GM21390 (cell line): ENCODE measurements around the gene TCHHL1.

Experiments
- ATAC-seq: cut with Tn5 transposase; IDR thresholded peaks from one replicate; pipeline ENCODE4 v1.9.1; 2021; ENCODE audit not compliant: unreplicated experiment

TCHHL1 gene

DNA sequence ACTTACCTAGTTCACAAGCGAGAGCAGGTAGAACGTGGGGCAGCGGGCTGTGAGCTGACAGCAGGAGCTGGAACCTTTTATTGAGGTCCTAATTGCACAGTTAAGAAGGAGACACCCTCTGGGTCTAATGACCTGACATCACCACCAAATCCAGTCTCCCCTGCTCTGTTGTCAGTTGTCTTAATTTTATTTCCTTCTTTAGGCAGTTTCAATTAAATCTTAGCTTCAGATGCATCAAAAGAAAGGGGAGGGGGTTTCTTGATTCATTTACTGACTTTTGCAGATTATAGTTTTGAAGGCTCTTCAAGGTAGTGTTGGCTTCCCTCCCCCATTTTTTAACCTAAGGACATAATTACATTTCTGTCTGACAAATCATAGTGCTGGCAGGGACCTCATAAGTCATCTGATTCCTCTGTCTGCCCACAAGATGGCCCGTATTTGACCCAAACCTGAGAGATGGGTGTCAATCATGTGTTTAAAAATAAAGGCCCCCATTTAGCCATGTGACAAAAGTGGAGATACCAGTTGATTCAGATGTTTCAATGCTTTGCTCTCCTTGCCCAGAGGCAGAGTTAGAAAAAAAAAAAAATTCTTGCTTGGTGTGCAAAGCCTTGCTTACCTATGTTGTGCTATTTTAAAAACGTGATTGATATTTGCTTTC lies at the start of gene TCHHL1:
TCHHL1 (minus strand) TSS at position 51 of the 661 bp plus-strand sequence. CDS start 921 bp downstream, outside the sequence.
- no peak for ATAC-seq

DNA sequence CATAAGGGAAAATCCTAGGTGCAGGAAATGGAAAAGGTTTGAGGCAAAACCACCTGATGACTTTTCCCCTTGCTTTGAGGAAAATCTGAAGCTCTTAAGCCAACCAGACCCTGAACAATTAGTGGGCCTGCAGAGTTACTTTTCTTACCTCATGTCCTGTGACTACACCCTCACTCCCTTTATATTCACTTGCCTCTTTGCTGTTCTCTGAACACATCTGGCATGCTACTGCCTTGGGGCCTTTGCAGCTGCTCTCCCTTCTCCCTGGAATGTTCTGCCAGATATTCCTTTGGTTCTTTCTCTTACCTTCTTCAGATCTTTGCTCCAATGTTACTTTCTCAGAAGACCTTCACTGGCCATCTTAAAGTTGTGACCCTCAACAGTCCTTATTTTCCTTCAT lies 48.4 kb upstream of the TCHHL1 start:
- ATAC-seq, result no peak

DNA sequence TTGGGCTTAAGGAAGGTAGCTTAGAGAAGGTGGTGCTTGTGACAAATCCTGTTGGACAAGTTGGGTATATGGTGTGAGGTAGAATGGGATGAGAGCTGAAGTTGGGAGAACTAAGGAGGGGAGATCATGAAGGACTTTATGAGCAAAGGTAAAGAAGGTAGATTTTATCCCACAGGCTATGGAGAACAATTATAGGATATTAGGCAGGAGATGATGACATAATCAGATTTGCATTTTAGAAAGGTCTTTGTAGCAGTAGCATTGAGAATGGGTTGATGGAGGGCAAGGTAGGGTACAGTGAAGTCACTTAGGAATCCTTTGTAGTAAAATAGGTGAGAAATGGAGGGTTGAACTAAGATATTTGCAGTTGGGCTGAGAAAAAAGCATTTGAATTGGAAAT lies 41.3 kb upstream of the TCHHL1 start:
- no peak for ATAC-seq

DNA sequence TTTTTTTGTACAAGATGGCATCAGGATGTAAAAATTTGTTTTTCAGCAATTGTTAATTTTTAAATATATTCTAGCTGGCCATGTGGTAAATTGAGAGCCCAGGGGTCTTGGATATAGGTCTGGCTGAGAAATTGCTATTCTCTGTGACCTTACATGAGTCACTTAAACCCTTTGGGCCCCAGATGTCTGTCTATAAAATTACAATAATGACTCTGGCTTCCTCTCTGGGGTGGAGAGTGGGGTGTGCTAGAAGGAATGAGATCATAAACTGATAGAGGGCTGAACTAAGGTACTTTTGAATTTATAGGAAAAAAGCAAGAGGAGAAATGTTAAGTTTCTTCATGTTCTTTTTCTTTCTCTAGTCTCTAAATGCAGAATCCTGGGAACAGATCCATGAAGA lies 38.8 kb upstream of the TCHHL1 start:
- ATAC-seq, result no peak

DNA sequence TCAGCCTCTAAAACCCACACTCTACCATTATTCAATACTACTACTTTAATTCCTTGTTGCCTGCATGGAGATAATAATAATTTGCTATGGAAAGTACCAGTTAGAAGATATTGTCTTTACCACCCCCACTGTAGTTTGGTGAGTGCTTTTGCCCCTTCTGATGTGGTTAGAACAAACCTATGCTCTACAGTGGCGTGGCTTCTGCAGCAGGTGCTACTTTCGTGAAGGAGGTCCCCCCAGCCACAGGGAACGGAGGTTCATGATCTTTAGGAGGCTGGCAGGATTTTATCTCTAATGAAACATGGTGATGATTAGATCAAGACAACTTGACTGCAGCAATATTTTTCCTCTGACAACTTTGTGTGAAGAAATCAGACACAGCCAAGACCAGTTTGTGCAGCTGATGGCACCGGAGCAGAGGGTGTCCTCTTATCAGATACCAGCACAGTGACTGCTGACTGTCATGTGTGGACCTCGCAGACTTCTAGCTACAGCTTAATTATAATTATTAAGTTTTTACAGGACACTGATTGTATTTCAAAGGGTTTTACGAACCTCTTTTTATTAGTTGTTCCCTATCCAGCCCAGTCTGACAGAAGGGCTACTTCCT lies 37.1 kb upstream of the TCHHL1 start:
- ATAC-seq, result no peak

DNA sequence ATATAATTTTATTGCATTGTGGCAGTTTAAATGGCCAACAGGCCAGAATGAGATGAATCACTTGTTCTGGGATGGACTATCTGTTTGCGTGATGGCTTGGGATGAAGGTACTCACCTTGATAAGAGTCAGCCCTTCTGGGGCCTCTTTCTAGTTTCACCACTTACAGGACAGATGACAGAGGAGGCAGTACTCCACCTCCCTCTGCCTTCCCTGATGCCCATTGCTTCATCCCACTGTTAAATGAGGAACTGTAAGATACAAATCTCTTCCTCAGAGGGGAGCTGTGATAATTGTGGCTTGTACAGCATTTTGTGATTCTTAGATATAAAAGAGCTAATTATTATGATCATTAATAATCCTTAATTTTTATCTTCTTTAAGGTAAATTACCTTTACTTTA lies 30.1 kb upstream of the TCHHL1 start:
- no peak for ATAC-seq

DNA sequence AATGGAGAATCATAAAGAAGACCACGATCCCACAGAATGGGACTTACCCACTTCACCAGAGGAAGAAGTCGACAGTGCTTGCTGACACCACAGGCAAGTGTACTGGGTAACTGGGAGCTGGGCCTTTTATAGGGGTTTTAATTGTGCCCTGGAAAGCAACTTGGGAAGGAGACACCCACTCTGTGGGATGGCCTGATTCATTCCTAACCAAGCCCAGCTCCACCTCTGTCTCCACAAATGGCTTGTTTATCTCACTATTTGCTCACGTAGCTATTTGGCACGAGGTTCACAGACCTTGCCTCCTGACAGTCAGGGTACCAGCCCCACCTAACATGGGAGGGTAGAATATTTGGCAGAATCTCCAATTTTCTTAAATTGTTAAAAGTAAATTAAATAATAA lies 26.5 kb upstream of the TCHHL1 start, which contains the start of gene TCHH:
TCHH (minus strand) TSS at position 101 of the 400 bp plus-strand sequence. CDS start 1,364 bp downstream, outside the sequence.
- ATAC-seq, result no peak

DNA sequence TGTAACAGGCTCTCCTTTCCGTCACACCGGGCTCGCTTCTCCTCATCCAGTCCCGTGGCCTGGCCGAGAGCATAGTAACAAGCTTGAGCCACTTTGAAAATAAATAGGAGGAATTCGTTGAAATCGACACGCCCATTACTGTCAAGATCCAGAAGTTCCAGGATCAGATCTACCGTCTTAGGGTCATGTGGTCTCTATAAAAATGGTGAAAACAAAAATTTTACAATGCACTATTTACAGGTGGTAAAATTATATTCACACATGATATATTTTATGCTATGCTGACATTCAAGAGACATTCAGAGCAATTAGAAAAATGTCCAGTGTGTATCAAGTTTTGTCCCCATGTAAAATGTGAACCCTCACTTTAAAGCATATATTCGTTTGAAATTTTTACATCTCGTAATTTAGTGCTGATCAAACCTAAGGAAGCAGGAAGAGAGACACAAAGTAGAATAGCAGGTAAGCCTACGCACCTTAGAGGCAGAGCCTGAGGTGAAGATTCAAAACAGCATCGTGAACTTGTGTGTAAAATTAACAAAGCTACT lies 24.1 kb upstream of the TCHHL1 start:
- ATAC-seq, result no peak

DNA sequence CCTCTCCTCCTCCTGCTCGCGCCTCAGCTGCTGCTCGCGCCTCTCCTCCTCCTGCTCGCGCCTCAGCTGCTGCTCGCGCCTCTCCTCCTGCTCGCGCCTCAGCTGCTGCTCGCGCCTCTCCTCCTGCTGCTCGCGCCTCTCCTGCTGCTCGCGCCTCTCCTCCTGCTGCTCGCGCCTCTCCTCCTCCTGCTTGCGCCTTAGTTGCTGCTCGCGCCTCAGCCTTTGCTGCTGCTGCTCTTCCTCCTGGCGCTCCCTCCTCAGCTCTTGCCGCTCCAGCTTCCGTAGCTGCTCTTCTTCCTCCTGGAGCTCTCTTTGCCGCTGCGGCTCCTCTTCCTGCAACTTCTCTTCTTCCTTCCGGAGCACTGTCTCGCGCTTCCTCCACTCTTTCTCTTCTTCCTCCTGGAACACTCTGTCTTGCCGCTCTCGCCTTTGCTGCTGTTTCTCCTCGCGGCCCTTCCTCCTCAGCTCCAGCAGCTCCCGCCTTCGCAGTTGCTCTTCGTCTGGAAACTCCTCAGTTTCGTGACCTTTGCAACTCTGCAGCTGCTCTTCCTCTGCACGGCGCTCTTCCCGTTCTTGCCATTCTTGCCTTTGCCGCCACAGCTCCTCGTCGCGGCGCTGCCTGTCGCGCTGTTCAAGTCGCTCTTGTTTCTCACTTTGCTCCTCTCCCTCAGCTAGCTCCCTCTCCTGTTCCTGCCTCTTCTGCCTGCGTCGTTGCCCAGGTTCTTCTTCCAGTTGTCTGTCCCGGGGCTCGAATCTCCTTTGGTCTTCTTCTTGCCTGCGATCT lies 23.4 kb upstream of the TCHHL1 start:
- no peak for ATAC-seq

DNA sequence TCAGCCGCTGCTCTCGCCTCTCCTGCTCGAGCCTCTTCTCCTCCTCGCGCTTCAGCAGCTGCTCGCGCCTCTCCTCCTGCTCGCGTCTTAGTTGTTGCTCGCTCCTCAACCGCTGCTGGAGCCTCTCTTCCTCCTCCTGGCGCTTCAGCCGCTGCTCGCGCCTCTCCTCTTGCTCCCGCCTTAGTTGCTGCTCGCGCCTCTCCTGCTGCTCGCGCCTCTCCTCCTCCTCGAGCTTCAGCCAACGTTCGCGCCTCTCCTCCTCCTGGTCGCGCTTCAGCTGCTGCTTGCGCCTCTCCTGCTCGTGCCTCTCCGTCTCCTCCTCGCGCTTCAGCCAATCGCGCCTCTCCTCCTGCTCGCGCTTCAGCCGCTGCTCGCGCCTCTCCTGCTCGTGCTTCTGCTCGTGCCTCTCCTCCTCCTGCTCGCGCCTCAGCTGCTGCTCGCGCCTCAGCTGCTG lies 22.7 kb upstream of the TCHHL1 start:
- ATAC-seq, result no peak

DNA sequence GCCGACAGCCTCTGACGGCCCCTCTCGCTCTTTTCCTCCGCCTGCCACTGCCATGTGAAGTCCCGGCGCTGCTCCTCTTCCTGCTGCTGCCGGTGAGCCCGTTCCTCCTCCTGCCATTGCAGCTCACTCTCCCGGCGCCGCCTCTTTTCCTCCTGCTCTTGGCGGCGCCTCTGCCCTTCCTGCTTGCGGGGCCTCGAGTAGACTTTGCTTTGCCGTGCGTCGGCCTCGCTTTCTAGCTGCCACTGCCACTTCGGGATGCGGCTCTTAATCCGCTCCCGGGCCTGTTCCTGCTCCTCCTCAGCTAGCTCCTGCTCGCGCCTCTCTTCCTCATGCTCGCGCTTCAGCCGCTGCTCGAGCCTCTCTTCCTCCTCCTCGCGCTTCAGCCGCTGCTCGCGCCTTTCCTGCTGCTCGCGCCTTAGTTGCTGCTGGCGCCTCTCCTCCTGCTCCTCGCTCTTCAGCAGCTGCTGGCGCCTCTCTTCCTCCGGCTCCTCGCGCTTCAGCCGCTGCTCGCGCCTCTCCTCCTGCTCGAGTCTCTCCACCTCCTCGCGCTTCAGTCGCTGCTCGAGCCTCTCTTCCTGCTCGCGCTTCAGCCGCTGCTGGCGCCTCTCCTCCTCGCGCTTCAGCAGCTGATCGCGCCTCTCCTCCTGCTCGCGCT lies 22.1 kb upstream of the TCHHL1 start:
- ATAC-seq, result no peak

DNA sequence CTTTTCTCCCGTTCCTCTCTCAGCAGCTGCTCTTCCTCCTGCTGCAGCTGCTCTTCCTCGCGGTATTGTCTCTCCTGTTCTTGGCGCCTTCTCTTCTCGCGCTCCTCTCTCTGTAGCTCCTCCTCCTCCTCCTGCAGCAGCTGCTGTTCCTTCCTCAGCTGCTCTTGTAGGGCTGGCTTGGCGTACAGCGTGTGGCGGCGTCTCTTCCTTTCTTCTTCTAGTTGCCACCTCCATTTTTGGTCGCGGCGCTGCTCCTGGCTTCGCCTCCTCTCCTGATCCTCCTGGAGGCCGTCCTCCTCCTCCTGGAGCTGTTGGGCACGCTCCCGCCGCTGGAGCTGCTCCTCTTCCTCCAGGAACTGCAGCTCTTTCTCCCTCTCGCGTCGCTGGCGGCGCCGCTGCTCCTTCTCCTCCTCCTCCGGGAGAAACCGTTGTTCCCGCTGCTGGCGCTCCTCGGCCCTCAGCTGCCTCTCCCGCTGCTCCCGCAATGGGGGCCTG lies 21.5 kb upstream of the TCHHL1 start:
- ATAC-seq, result no peak

DNA sequence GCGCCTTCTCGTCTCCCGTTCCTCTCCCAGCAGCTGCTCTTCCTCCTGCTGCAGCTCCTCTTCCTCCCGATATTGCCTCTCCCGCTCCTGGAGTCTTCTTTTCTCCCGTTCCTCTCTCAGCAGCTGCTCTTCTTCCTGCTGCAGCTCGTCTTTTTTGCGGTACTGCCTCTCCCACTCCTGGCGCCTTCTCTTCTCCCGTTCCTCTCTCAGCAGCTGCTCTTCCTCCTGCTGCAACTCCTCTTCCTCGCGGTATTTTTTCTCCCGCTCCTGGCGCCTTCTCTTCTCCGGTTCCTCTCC lies 21.1 kb upstream of the TCHHL1 start:
- no peak for ATAC-seq

DNA sequence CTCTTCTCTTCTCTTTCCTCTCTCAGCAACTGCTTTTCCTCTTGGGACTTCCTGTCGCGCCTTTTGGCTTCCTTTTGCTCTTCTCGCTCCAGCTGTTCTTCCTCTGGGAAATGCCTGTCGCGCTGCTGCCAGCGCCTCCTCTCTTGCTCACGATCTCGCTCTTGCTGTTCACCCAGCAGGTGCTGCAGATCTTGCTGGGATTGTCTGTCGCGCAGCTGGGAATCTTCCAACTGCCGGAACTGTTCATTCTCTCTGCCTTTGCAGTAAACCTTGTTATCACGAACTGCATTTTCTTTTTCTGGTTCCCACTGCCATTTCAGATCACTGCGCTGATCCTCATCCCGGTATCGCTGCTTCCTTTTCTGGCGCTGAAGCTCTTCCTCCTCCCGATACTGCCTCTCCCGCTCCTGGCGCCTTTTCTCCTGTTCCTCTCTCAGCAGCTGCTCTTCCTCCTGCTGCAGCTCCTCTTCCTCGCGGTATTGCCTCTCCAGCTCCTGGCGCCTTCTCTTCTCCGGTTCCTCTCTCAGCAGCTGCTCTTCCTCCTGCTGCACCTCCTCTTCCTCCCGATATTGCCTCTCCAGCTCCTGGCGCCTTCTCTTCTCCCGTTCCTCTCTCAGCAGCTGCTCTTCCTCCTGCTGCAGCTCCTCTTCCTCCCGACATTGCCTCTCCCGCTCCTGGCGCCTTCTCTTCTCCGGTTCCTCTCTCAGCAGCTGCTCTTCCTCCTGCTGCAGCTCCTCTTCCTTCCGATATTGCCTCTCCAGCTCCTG lies 20.6 kb upstream of the TCHHL1 start:
- ATAC-seq, result no peak

DNA sequence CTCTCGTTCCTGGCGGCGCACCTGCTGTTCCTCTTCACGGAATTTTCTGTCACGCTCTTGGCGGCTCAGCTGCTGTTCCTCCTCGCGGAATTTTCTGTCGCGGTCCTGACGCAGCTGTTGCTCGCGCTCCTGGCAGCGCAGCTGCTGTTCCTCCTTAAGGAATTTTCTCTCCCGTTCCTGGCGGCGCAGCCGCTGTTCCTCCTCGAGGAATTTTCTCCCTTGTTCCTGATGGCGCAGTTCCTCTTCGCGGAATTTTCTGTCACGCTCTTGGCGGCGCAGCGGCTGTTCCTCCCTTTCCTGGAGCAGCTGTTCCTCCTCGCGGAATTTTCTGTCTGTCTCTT lies 20.0 kb upstream of the TCHHL1 start:
- ATAC-seq, result no peak

DNA sequence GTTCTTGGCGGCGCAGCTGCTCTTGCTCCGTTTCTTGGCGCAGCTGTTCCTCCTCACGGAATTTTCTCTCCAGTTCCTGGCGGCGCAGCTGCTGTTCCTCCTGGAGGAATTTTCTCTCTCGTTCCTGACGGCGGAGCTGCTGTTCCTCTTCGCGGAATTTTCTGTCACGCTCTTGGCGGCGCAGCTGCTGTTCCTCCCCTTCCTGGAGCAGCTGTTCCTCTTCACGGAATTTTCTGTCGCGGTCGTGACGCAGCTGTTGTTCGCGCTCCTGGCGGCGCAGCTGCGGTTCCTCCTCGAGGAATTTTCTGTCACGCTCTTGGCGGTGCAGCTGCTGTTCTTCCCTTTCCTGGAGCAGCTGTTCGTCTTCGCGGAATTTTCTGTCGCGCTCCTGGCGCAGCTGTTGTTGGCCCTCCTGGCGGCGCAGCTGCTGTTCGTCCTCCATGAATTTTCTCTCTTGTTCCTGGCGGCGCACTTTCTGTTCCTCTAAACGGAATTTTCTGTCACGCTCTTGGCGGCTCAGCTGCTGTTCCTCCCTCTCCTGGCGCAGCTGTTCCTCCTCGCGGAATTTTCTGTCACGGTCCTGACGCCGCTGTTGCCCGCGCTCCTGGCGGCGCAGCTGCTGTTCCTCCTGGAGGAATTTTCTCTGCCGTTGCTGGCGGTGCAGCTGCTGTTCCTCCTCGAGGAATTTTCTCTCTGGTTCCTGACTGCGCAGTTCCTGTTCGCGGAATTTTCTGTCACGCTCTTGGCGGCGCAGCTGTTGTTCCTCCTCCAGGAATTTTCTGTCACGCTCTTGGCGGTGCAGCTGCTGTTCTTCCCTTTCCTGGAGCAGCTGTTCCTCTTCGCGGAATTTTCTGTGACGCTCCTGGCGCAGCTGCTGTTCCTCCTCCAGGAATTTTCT lies 19.4 kb upstream of the TCHHL1 start:
- no peak for ATAC-seq

DNA sequence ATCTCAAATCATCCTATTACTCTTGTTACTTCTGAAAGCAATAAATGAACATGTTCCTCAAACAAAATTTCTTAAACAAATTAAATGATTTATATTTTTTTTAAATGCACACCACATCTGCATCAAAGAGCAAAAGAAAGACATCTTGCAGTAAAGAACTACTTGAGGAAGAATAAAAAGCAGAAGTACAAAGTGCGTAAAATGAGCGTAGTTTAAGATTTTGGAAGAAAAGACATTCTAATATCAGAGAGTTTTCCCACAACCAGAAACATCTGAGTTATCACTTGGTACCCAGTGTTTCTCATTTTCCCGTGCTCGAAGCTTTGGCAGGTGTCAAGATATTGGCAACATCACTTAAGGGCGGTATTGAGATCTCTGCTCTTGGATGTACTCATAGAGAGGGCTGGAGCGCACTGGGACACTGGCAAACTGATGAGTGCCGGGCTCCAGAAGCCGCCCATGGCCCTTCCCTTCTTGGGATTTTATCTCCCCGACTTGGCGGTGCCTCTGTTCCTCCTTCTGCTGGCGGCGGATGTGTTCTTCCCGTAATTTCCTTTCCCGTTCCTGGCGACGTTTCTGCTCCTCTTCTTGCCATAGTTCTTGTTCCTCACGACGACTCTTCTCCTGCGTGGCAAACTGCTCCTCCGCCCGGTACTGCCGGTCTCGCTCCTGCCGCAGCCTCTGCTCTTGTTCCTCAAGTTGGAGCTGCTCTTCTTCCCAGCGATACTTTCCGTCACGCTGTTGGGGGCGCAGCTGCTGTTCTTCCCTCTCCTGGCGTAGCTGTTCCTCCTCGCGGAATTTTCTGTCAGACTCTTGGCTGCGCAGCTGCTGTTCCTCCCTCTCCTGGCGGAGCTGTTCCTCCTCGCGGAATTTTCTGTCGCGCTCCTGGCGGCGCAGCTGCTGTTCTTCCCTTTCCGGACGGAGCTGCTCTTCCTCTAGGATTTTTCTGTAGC lies 18.4 kb upstream of the TCHHL1 start:
- no peak for ATAC-seq

DNA sequence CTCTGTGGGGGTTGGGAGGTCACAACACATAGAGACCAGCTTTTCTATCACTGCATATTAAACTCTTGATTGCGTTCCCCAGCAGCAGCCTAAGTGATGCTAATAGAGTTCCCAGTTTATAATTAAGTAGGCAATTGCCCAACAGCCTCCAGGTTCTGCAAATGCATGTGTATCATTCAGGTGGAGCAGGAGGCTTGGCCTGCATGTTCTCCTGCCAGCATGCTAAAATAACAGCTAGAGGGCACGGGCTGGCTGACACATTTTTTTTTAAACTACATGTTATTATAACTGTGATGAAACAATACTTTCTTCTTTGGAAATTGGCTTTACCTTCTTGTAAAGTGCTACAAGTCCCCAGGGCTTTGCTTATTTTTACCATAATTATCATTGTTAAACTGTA lies 16.0 kb upstream of the TCHHL1 start:
- ATAC-seq, result no peak
